ENCODE measurements around the gene TNIK. TPM values are rescaled to one million over a fixed set of nuclear protein-coding genes. Genes with fewer than 3 reads are reported as not detected.
A peak's percentile ranks its signal among the peaks of the same experiment; 100 is the strongest.
"Not testable (repeated sequence)": the region's sequence is repeated elsewhere in the genome, so short reads cannot be mapped to it uniquely, and the experiment has no call there.

TNIK gene
- total RNA-seq, 6 donors from 2014 or later, result 23.2 to 74.4 (median 38.3) TPM

DNA sequence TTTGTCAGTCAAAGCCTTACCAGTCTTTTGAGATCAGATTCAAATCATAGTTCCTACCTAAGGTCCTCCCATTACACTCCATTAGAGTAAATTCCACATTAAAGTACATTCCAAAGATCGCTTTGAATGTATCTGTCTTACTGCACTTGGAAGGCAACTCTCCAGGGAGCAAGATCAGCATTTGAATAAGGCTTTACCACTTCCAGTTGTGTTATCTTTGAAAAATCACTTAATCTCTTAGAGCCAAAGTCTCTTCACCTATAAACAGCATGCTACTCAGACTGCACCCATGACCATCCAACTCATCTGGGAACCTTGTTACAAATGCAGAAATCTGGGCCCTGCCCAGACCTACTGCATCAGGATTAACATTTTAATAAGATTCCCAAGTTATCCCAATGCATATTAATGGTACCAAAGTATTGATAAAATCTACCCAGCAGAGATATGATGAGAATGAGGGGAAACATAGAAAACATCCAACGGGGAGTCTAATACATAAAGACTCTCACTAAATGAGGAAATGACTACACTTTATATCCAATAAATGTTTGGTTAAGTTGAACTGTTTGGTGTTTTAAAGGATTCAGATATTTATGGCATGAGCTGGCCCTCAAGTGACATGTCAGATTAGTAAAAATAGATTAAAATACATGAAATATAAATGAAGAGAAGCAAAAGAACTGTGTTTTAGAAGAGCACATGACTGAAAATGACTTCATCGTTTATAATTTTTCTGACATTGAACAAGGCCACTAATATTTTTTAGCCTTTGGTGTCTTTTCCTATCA is 75.9 kb downstream of the TNIK start:
- no peaks in the 10 kb centered on the region for H3K9me3 ChIP-seq
- H3K27ac ChIP-seq, result no peak overlapping the region
- H3K4me3 ChIP-seq, result no peak overlapping the region
- no peaks in the 10 kb centered on the region for H3K27me3 ChIP-seq
- 71 to 82% methylated on average over 3 of the region's 3 CpGs for WGBS, 2 donors
- TF ChIP-seq EP300 (IDR thresholded peaks at IDR 0.05), result no peak
- TF ChIP-seq POLR2A (IDR thresholded peaks at IDR 0.05), result no peak
- TF ChIP-seq POLR2AphosphoS5 (IDR thresholded peaks at IDR 0.05), result no peak
- TF ChIP-seq, protein P1, sequence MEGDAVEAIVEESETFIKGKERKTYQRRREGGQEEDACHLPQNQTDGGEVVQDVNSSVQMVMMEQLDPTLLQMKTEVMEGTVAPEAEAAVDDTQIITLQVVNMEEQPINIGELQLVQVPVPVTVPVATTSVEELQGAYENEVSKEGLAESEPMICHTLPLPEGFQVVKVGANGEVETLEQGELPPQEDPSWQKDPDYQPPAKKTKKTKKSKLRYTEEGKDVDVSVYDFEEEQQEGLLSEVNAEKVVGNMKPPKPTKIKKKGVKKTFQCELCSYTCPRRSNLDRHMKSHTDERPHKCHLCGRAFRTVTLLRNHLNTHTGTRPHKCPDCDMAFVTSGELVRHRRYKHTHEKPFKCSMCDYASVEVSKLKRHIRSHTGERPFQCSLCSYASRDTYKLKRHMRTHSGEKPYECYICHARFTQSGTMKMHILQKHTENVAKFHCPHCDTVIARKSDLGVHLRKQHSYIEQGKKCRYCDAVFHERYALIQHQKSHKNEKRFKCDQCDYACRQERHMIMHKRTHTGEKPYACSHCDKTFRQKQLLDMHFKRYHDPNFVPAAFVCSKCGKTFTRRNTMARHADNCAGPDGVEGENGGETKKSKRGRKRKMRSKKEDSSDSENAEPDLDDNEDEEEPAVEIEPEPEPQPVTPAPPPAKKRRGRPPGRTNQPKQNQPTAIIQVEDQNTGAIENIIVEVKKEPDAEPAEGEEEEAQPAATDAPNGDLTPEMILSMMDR (IDR thresholded peaks at IDR 0.05), result no peak
- peaks cover 0 to 23% (median 8%) of the 10 kb centered on the region in 4 donors for H3K4me1 ChIP-seq
- no peak for DNase-seq
- no peaks in the 10 kb centered on the region for H3K36me3 ChIP-seq
- no peak for ATAC-seq (ENCODE audit: low FRiP score in 2 of 2)

DNA sequence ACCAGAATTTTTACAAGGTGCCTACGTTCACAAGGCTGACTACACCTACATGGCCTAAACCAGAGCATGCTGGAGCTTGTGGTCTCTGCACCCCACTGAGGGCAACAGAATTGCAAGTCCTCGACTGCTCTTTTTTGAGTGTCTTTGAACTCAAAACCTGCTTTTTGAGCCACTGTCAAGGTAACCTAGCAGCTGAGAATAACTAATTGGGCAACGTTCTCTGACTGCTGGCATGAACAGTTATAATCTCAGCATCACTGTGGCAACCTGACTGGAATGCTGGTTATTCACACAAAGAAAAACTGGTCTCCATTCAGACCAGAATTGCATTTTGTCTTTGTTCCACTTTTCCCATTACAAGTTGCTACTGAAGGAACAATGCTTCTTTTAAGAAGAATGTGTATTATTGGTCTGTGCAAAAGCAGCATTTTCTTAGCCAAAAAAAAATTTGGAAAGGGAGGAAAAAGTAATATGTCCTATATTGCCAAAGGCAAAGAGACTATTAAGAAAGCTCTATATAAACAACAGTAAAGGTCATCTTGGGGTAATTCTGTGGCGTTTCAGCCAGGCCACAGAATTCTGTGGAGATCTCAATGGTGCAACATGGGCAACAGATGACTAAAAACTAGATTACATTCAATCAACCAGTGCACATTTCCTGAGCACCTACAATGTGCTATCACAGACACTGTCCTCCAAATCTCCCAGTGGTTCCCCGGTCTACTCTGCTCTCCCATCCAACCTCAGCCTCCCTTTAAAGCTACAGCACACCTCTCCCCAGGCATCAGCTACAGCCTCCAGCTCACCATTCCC is 76.8 kb downstream of the TNIK start:
- DNase-seq (no peak), ATAC-seq (ENCODE audit: low FRiP score in 2 of 2) (no peak)
- Histone ChIP-seq H3K4me1 (peaks cover 0 to 19% (median 6%) of the 10 kb centered on the region in 4 donors), H3K27me3 (no peaks in the 10 kb centered on the region), H3K4me3 (no peak overlapping the region), H3K9me3 (no peaks in the 10 kb centered on the region), H3K36me3 (no peaks in the 10 kb centered on the region), H3K27ac (no peak overlapping the region)
- WGBS, 2 donors, result 52 to 59% methylated on average over 5 of the region's 5 CpGs
- TF ChIP-seq, protein P1 (IDR thresholded peaks at IDR 0.05), result no peak
- TF ChIP-seq POLR2AphosphoS5 (IDR thresholded peaks at IDR 0.05), result no peak
- no peak for TF ChIP-seq EP300 (IDR thresholded peaks at IDR 0.05)
- no peak for TF ChIP-seq POLR2A (IDR thresholded peaks at IDR 0.05)

DNA sequence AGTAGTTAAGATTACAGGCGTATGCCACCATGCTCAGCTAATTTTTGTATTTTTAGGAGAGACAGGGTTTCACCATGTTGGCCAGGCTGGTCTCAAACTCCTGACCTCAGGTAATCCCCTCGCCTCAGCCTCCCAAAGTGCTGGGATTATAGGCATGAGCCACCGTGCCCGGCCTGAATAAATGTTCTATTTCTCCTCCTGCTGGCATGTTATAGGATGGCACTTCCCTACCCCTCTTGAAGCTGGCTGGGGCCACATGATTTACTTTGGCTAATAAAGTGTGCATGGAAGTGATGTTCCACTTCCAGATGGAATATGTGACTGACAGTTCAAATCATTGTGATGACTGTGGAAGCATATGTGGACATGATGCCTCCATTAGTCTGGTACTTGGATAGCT is 77.9 kb downstream of the TNIK start:
- not testable (repeated sequence) for H3K27ac ChIP-seq; DNase-seq; H3K4me3 ChIP-seq; H3K9me3 ChIP-seq; ATAC-seq (ENCODE audit: low FRiP score in 2 of 2); H3K27me3 ChIP-seq; H3K36me3 ChIP-seq
- TF ChIP-seq, protein P1 (IDR thresholded peaks at IDR 0.05), result peak in 1 of 6 experiments; percentile 13
- WGBS, 2 donors, result 89 to 93% methylated on average over 1 to 4 of the region's 4 CpGs
- H3K4me1 ChIP-seq, result peaks cover 0 to 16% (median 6%) of the 10 kb centered on the region in 4 donors

DNA sequence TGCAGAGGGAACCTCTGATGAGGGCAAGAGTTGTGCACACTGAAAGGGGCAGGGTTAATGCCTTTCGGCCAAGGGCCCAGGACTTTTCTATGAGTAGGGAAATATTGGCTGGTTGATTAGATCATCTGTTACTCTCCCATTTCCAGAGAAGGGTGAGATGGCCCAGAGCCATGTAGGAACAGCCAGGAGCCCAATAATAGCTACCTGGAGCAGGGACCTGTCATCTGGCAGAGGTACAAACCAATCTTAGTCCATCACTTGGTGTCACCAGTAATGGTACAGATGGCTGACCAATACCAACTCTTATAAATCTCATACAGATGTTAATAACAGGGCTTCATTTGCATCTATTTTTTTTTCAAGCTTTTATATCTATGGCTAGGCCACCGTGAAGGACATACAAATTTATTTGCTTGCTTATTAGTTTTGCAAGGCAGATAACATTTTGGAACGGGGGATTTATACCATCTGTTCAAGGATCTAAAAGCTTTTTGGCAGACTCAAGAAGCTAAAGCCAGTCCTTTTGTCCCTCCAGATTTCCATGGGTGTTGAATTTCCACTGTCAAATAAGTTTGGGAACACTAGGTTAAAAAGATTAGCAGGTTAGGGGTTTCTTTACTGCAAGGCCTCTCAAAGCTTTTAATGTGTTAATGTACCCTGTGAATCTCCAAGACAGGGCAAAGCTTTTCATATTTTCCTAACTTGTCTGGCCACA is 79.3 kb downstream of the TNIK start:
- ATAC-seq (ENCODE audit: low FRiP score in 2 of 2), result no peak
- no peak for DNase-seq
- peaks cover 1 to 9% (median 6%) of the 10 kb centered on the region in 4 donors for H3K4me1 ChIP-seq
- H3K27ac ChIP-seq, result no peak overlapping the region
- no peak for TF ChIP-seq POLR2AphosphoS5 (IDR thresholded peaks at IDR 0.05)
- TF ChIP-seq EP300 (IDR thresholded peaks at IDR 0.05), result no peak
- no peak for TF ChIP-seq POLR2A (IDR thresholded peaks at IDR 0.05)
- TF ChIP-seq, protein P1 (IDR thresholded peaks at IDR 0.05), result no peak
- H3K9me3 ChIP-seq, result no peaks in the 10 kb centered on the region
- H3K4me3 ChIP-seq, result no peak overlapping the region
- WGBS, 2 donors, result 49 to 66% methylated on average over 3 of the region's 3 CpGs
- H3K27me3 ChIP-seq, result no peaks in the 10 kb centered on the region
- no peaks in the 10 kb centered on the region for H3K36me3 ChIP-seq

Data from upper lobe of left lung (tissue), 6 donors.